Subcutaneous abdominal adipose tissue (tissue), 5 donors: ENCODE data around the gene TSC22D3.

Source experiments
- H3K27ac ChIP-seq: one replicate; pipeline ENCODE4 v1.7.0; 2013; ENCODE audit warnings: low read depth, mild to moderate bottlenecking, inconsistent platforms, low read length, moderate library complexity
- H3K27me3 ChIP-seq, 5 donors: one replicate each; pipeline ENCODE4 v1.7.0; 2013; ENCODE audit warnings: low read length in 5 of 5, inconsistent platforms in 1 of 5; ENCODE audit not compliant: control insufficient read depth in 5 of 5, insufficient read depth in 4 of 5
- H3K36me3 ChIP-seq, 5 donors: one replicate each; pipeline ENCODE4 v1.7.0; 2013; ENCODE audit warnings: low read length in 5 of 5; ENCODE audit not compliant: control insufficient read depth in 5 of 5, insufficient read depth in 5 of 5
- H3K4me1 ChIP-seq, 5 donors: one replicate each; pipeline ENCODE4 v1.7.0; 2013; ENCODE audit warnings: low read length in 5 of 5, mild to moderate bottlenecking in 3 of 5, moderate library complexity in 1 of 5; ENCODE audit not compliant: control insufficient read depth in 5 of 5, insufficient read depth in 5 of 5
- H3K4me3 ChIP-seq, 5 donors: one replicate each; pipeline ENCODE4 v1.7.0; 2013; ENCODE audit warnings: low read length in 5 of 5, low read depth in 1 of 5
- H3K9ac ChIP-seq, 5 donors: one replicate each; pipeline ENCODE4 v1.7.0; 2013; ENCODE audit warnings: low read length in 5 of 5, mild to moderate bottlenecking in 4 of 5, moderate library complexity in 3 of 5
- H3K9me3 ChIP-seq, 5 donors: one replicate each; pipeline ENCODE4 v1.7.0; 2013; ENCODE audit warnings: low read length in 5 of 5; ENCODE audit not compliant: control insufficient read depth in 5 of 5
- donor health status: healthy.
- donor health status: healthy.
- donor health status: healthy.
- donor health status: healthy.
- donor health status: healthy.

TSC22D3 gene

GRCh38 chrX:107707866-107708265 is 67.7 kb downstream of the TSC22D3 start:
- no peaks in the 10 kb centered on the region for H3K9me3 ChIP-seq
- H3K4me1 ChIP-seq, result peaks cover 2 to 26% (median 19%) of the 10 kb centered on the region in 5 donors
- no peak overlapping the region for H3K27ac ChIP-seq
- H3K27me3 ChIP-seq, result peaks cover 0 to 4% (median 3%) of the 10 kb centered on the region in 5 donors
- no peak overlapping the region for H3K4me3 ChIP-seq
- peaks cover 0 to 2% (median 0%) of the 10 kb centered on the region in 5 donors for H3K36me3 ChIP-seq
- no peak overlapping the region for H3K9ac ChIP-seq

DNA sequence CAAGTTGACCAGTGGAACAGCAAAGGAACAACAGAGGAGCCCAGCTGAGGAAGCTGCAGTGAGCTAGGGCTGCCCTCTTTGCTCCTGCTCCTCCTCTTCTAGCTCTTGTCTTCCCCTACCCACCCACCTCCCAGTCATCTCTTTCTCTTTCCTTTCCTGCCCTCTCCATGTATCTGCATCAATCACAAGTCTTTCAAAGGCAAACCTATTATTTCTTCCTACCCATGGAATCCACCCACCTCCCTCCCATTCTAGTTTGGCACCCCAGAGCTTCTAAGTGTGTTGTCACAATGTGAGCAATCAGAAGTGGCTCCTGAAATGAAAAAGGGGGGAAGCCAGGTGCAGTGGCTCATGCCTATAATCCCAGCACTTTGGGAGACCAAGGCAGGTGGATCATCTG is 69.3 kb downstream of the TSC22D3 start:
- peaks cover 0 to 3% (median 0%) of the 10 kb centered on the region in 5 donors for H3K27me3 ChIP-seq
- no peak overlapping the region for H3K4me3 ChIP-seq
- no peaks in the 10 kb centered on the region for H3K36me3 ChIP-seq
- H3K4me1 ChIP-seq, result peaks cover 1 to 11% (median 8%) of the 10 kb centered on the region in 5 donors
- peaks cover 0 to 3% (median 0%) of the 10 kb centered on the region in 5 donors for H3K9me3 ChIP-seq
- no peak overlapping the region for H3K27ac ChIP-seq
- no peak overlapping the region for H3K9ac ChIP-seq

GRCh38 chrX:107704587-107704986 is 71.0 kb downstream of the TSC22D3 start:
- no peak overlapping the region for H3K27ac ChIP-seq
- no peak overlapping the region for H3K4me3 ChIP-seq
- peaks cover 0 to 3% (median 0%) of the 10 kb centered on the region in 5 donors for H3K9me3 ChIP-seq
- no peaks in the 10 kb centered on the region for H3K36me3 ChIP-seq
- H3K27me3 ChIP-seq, result peaks cover 0 to 3% (median 0%) of the 10 kb centered on the region in 5 donors
- peaks cover 0 to 13% (median 10%) of the 10 kb centered on the region in 5 donors for H3K4me1 ChIP-seq
- no peak overlapping the region for H3K9ac ChIP-seq

GRCh38 chrX:107704181-107704580 is 71.4 kb downstream of the TSC22D3 start:
- Histone ChIP-seq H3K27ac (no peak overlapping the region), H3K4me3 (no peak overlapping the region), H3K36me3 (no peaks in the 10 kb centered on the region), H3K9me3 (peaks cover 0 to 3% (median 0%) of the 10 kb centered on the region in 5 donors), H3K4me1 (peaks cover 0 to 13% (median 10%) of the 10 kb centered on the region in 5 donors), H3K27me3 (peaks cover 0 to 3% (median 0%) of the 10 kb centered on the region in 5 donors), H3K9ac (no peak overlapping the region)

- Histone ChIP-seq H3K9me3 (peaks cover 0 to 3% (median 0%) of the 10 kb centered on the region in 5 donors), H3K27me3 (peaks cover 0 to 3% (median 3%) of the 10 kb centered on the region in 5 donors), H3K9ac (no peak overlapping the region), H3K4me1 (peaks cover 0 to 13% (median 10%) of the 10 kb centered on the region in 5 donors), H3K4me3 (no peak overlapping the region), H3K36me3 (no peaks in the 10 kb centered on the region), H3K27ac (no peak overlapping the region)
Measured at GRCh38 chrX:107701493-107702121, 74.0 kb downstream of the TSC22D3 start.

GRCh38 chrX:107700790-107701189 is 74.8 kb downstream of the TSC22D3 start:
- Histone ChIP-seq H3K36me3 (no peaks in the 10 kb centered on the region), H3K27ac (no peak overlapping the region), H3K9me3 (peaks cover 0 to 3% (median 0%) of the 10 kb centered on the region in 5 donors), H3K27me3 (peaks cover 0 to 3% (median 3%) of the 10 kb centered on the region in 5 donors), H3K4me1 (peaks cover 0 to 13% (median 10%) of the 10 kb centered on the region in 5 donors), H3K9ac (no peak overlapping the region), H3K4me3 (no peak overlapping the region)

DNA sequence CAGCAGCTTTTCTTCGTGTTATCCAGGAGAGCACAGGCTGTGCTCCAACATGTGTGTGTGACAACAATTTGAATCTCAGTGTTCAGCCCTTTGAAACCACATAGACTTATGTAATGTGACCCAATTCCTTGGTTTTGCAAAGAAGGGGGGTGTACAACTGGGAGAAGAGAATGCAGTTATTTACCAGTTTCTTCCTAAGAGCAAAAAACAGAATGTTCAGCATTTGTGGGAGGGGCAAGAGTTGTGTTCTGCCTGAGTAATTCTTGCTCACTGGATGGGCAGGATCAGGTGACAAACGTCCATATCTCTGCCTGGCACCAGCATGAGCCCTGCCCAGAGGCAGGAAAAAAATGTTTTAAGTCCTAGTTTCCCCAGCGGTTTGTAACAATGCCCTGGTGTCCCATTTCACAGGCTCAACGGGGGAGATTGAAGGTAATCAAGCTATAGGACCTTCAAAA is 75.2 kb downstream of the TSC22D3 start:
- Histone ChIP-seq H3K4me3 (no peak overlapping the region), H3K36me3 (no peaks in the 10 kb centered on the region), H3K9me3 (peaks cover 0 to 3% (median 0%) of the 10 kb centered on the region in 5 donors), H3K27me3 (peaks cover 0 to 3% (median 2%) of the 10 kb centered on the region in 5 donors), H3K4me1 (peaks cover 0 to 13% (median 10%) of the 10 kb centered on the region in 5 donors), H3K9ac (no peak overlapping the region), H3K27ac (no peak overlapping the region)

DNA sequence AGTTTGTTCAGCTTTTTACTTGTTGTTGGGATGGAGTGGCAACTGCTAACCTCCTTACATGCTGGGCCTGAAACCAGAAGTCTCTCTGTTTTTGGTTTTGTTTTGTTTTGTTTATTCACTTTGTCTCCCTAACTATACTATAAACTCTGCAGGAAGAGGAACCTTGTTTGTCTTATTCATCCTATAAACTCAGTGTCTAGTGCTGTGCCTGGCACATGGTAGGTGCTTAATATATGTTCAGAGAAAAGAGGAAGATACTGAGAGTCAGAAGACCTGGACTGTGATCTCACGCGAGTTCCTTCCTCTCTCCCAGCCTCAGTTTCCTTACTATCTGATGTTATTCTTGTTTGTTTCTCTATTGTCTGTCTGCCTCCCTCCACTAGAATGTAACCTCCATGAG is 76.0 kb downstream of the TSC22D3 start:
- H3K27ac ChIP-seq, result no peak overlapping the region
- H3K4me3 ChIP-seq, result no peak overlapping the region
- H3K9me3 ChIP-seq, result peaks cover 0 to 3% (median 0%) of the 10 kb centered on the region in 5 donors
- H3K36me3 ChIP-seq, result no peaks in the 10 kb centered on the region
- no peak overlapping the region for H3K9ac ChIP-seq
- H3K4me1 ChIP-seq, result peaks cover 0 to 13% (median 10%) of the 10 kb centered on the region in 5 donors
- H3K27me3 ChIP-seq, result peaks cover 0 to 3% (median 2%) of the 10 kb centered on the region in 5 donors

DNA sequence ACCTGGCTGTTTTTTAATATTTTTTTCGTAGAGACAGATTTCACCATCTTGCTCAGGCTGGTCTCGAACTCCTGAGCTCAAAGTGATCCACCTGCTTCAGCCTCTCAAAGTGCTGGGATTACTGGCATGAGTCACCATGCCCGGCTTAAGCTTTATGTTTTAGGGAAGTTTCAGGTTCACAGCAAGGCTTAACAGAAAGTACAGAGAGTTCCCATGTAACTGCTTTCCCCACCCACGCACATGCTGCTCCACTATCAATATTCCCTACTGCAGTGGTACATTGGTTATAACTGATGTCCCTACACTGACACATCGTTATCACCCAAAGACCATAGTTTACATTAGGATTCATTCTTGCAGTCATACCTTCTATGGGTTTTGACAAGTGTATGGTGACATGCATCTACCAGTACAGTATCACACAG is 84.6 kb downstream of the TSC22D3 start:
- no peaks in the 10 kb centered on the region for H3K9me3 ChIP-seq
- no peak overlapping the region for H3K27ac ChIP-seq
- H3K4me3 ChIP-seq, result no peak overlapping the region
- H3K27me3 ChIP-seq, result peaks cover 0 to 3% (median 0%) of the 10 kb centered on the region in 5 donors
- no peak overlapping the region for H3K9ac ChIP-seq
- H3K36me3 ChIP-seq, result no peaks in the 10 kb centered on the region
- H3K4me1 ChIP-seq, result peaks cover 0 to 3% (median 0%) of the 10 kb centered on the region in 5 donors

DNA sequence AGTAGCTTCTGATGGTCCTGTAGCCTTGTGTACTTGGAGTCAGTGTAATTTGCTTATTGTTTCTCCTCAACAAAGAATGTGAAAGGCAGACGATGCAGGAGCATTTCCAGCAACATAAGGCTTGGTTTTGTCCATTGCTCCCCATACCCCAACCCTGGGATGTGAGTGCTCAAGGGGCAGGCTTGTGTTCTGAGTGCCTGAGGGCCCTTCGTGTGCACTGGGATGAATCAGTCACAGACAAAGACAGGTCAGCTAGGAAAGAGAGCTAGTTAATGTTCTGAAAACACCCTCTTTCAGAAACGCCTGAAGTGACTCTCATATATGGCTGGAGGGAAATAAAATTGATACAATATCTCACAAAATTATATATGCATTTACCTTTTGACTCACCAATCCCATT is 88.1 kb downstream of the TSC22D3 start:
- no peak overlapping the region for H3K27ac ChIP-seq
- H3K4me1 ChIP-seq, result peaks cover 13 to 30% (median 24%) of the 10 kb centered on the region in 5 donors
- no peak overlapping the region for H3K9ac ChIP-seq
- no peaks in the 10 kb centered on the region for H3K36me3 ChIP-seq
- no peaks in the 10 kb centered on the region for H3K9me3 ChIP-seq
- H3K27me3 ChIP-seq, result peaks cover 0 to 4% (median 0%) of the 10 kb centered on the region in 5 donors
- no peak overlapping the region for H3K4me3 ChIP-seq
